T-helper 1 cell (primary cell): ENCODE measurements around the gene WNT8A.

Source experiments
- DNase-seq, 5 donors: peaks; one replicate each; pipeline ENCODE4 v3.0.0-alpha.2; 2012 to 2020

WNT8A gene

GRCh38 chr5:138091685-138092084, 7.9 kb downstream of the WNT8A start:
- no peak for DNase-seq

DNA sequence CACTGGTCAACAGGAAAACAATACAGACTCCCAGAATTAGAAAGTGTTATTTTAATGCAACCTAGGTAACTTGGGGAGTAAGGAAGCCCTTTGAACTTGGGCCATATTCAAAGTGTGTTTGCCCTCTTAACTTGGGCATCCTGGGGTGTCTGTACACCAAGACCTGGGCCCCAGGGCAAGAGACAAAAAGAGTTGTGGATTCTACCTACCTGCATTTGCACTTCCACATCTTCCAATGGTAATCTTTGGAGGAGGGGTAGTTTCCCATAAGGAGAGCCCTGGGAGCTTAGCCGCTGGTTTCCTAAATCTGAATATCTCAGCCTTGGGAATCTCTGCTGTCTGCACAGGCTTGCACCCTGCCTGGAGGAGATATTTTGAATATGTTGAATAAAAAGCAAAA, 8.5 kb downstream of the WNT8A start:
- no peak for DNase-seq

GRCh38 chr5:138093036-138093435, 9.2 kb downstream of the WNT8A start:
- DNase-seq: no peak

- no peak for DNase-seq
Observed at GRCh38 chr5:138095100-138095907, 11.5 kb downstream of the WNT8A start.

DNA sequence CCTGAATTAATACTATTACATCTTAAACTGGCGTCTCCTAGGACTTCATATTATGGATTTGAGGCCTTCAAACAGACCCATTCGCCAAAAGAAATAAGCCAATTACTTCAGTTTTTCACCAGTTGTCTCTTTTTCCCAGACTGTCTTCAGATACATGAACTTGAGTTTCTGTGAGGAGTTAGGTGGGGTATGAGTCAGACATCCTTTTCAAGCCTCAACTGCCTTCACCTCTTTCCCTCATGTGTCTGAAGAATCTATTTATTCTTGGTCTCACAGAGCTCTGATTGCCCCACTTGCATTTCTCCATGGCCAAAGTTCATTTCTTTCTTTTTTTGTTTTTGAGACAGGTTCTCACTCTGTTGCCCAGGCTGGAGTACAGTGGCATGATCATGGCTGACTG, 12.5 kb downstream of the WNT8A start:
- peak in 1 of 5 donors; percentile 26 for DNase-seq

- peak in 1 of 5 donors; percentile 17 for DNase-seq
Observed at GRCh38 chr5:138096997-138097828, 13.4 kb downstream of the WNT8A start.

DNA sequence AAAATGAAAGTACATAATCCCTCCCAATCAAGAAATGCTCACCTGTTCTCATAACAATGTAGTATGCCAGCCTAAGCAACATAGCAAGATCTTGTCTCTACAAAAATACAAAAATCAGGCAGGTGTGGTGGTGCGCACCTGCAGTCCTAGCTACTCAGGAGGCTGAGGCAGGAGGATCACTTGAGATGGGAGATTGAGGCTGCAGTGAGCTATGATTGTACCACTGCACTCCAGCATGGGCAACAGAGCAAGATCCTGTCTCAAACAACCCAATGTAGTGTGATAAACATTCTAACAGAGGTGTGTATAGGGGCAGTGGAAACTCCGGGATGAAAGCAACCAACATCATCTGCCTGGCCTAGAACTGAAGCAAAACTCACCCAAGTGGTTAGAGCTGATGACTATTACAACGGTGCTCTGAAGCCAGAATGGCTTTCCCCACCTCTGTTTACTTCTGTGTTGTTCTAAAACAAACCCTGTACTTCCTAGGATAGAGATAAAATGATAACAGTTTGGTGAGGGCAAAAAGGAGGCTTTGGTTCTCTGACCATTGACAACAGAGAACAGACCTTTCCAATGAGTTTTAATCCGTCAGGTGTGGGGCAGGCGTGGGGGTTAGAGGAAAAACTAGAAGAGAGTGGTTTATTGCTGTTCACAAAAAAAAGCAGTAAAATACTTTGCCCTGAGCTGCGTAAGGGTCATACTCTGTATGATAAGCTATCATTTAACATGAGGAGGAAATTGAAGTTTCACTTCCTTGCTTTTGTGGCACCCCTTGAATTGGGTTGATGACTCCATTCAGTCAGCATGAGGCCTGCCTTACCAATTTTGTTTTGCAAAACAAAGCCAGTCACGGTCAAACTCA, 18.9 kb downstream of the WNT8A start:
- no peak for DNase-seq

DNA sequence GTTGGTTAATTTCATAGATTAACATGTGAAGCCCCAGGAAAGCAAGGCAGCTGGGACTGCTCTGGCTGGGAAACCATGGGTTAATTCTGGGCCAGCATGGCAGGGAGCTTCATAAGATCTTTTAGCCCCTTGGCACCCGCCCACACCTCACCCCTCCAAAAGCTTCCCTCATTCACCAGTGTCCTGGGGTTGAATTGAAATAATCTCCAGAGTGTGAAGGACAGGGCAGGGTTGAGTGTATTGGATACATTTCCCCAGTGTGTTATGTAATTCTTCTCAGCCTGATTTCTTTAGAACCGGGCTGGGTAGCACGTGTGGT, 19.4 kb downstream of the WNT8A start:
- DNase-seq: no peak

- DNase-seq: no peak
Observed at GRCh38 chr5:138105709-138106108, 21.9 kb downstream of the WNT8A start.

GRCh38 chr5:138107213-138107612, 23.4 kb downstream of the WNT8A start:
- no peak for DNase-seq

DNA sequence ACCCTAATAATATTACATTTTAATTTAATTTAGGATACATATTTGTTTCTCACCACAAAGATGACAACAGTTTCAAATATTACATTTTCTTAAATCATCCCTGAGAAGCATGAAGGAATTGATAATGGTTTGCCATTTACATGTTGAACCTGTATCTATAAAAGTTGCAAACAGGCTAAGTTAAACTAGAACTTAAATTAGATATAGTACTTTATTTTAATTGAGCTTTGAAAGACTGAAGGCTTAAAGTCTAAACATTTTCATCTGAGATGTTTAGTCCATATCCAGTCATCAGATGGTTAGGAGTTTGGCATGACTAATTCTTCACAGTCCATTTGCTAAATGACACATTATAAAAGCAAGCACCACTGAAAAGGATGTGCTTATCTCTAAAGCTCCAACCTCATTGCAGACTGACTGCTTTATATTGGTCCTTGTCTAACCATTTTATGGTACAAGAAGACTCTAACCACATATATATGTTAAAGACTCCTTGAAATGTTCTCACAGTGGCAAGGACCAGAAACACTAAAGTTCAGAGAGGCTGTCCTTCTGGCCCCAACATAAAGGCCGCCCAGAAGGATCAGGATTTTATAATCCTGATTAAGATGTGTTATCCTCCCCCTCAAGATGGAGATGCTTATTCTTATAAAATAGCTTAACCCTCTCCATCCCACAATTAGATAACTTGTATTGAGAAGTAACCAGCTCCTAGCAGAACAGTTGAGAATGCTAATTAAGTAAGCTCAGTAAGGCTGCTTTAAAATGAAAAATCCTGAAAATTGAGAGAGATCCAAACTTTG, 25.8 kb downstream of the WNT8A start:
- DNase-seq: no peak

GRCh38 chr5:138110266-138110963, 26.6 kb downstream of the WNT8A start:
- no peak for DNase-seq

DNA sequence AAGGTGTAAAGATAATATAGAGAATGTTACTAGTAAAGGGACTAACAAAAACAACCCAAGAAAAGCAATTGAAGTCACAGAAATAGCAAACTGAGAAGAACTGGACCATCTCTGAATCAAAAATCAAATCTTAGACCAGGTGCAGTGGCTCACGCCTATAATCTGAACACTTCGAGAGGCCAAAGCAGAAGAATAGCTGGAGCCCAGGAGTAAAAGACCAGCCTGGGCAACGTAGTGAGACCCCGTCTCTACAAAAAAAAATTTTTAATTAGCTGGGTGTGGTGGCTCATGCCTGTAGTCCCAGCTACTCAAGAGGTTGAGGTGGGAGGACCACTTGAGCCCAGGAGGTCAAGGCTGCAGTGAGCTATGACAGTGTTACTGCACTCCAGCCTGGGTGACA, 27.3 kb downstream of the WNT8A start:
- no peak for DNase-seq

DNA sequence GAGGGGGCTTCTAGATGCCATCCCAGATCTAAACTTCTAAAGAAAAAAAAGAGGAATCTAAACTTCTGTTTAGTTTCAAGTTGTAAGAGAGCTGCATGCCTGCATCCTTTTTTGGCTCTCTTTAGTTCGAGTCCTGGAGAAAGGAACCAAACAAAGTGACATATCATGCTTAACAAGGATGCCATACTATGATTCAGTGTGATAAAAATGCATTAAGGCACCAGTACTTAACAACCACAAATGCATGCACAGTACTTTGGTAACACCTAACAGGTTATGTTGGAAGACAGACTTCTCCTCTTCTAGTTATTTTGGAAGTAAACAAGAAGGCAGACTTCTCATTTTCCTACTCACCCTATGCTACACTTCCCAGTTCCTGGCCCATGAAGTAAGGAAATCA, 28.1 kb downstream of the WNT8A start:
- no peak for DNase-seq

DNA sequence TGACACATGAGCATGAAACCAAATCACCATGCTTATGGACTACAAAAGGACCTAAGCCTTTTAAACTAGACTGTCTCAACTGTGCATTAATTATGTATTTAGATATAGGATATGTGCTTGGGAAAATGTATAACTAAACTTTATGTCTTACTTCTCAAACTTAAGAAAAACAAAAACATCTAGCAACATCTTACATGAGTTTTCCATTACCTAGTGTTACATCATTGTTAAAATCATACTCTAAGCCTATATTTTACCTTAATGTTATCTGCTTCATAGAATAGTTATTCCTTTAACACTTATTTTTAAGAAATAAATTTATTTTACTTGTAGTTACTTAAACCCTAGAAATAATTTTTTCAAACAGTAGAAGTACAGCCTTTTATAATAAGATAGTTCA, 31.4 kb downstream of the WNT8A start:
- DNase-seq: no peak

DNA sequence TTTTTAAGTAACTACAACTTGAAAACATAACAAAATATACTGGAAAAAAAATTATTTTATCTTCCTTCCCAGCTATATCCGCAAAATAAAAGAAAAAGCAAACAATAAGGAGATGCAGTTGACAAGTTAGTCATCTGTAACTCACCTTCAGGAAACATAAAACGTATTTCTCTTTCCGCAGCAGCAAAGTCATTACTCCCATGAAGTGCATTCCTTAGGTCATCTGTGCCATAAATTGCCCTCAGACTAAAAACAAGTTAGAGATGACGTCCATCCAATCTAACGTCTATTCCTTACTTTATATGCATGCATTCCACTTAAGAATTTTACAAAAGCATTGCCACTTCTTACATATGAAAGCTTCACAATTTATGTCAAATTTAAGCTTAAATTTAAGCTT, 44.5 kb downstream of the WNT8A start:
- DNase-seq: no peak

- DNase-seq: no peak
Observed at GRCh38 chr5:138129347-138129746, 45.5 kb downstream of the WNT8A start.

GRCh38 chr5:138132543-138132942, 48.7 kb downstream of the WNT8A start:
- no peak for DNase-seq

DNA sequence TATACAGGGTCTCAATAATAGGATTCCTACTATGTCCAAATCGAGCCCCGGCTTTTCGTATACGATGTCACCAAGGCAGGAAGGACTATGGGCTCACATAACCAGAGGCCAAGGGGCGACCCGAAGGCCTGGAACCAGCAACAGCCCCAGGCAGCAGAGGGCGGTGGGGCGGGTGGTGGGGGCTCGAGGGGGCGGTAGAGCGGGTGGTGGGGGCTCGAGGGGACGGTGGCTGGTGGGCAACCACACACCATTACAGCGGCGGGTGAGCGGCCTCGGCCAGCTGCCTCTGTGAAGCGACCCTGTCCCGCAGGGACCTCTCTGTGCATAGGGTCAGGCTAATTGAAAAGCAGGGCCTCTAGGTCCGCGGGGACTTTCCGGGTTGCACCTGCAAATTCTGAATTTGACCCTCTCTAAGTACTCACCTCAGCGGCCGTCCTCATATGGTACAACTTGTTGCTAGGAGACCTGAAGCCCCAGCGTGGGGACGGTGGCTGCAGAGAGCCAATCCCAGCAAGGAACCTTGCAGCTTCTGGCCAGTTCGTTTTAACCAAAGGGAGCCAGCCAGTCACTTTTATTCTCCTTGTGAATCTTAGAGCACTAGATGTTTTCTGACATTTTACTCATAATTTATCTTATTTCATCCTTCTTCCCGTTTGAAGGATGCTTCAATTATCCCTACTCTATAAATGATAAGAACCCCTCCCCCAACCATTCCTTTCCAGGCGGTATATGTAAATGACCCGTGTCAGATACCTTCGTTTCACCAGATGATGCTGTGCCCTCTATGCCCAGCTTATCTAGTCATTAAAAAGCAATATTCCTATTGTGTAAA, 55.3 kb downstream of the WNT8A start, which contains the start of gene NME5:
Gene NME5, minus strand, starts transcription at position 480 of the 832 bp plus-strand sequence. CDS start 648 bp downstream, outside the sequence.
- DNase-seq: no peak

DNA sequence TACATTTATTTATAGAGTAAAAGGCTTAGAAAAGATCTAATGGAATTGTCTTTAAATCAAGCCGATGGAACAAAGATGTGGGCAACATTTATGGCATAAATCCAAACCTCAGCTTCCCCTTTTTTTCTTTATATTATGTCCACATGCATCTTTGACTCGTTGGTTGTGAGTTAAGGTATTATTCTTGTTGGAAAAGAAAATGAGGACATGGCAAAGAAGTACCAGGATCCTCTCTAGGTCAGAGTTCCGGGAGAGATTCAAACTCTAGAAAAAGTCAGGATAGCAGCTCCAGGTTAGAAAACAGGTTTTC, 55.9 kb downstream of the WNT8A start:
- no peak for DNase-seq

DNA sequence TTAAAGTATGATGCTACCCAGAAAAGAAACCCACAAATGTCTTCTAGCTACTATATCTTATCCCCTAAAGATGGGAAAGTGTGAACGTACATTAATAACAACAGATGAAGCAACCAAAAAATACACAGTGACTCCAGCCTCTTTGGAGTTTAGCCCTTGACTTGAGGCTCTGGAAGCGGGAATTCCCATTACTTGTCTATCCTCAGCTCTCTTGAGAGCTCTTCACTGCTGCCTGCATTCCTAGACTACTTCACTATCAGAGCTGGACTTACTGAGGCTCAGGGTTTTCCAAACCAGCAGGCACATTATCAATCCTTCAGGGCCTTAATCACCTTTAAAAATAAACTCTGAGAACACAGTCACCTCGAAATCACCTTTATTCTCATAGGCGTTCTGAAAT, 56.4 kb downstream of the WNT8A start:
- DNase-seq: no peak
